IPS-15b (cell line): ENCODE data around the gene RHBDF1.

Experiments
- H3K27me3 ChIP-seq: one replicate; pipeline ENCODE4 v1.6.1; 2013; ENCODE audit warnings: low read length; ENCODE audit not compliant: control insufficient read depth, insufficient read depth
- H3K36me3 ChIP-seq: one replicate; pipeline ENCODE4 v1.6.1; 2013; ENCODE audit warnings: low read length; ENCODE audit not compliant: control insufficient read depth, insufficient read depth
- H3K4me1 ChIP-seq: one replicate; pipeline ENCODE4 v1.6.1; 2013; ENCODE audit warnings: mild to moderate bottlenecking, low read length; ENCODE audit not compliant: control insufficient read depth, insufficient read depth
- H3K4me3 ChIP-seq: one replicate; pipeline ENCODE4 v1.5.1; 2013; ENCODE audit warnings: low read depth, low read length
- H3K9ac ChIP-seq: one replicate; pipeline ENCODE4 v1.6.1; 2013; ENCODE audit warnings: low read depth, mild to moderate bottlenecking, low read length
- H3K9me3 ChIP-seq: one replicate; pipeline ENCODE4 v1.6.1; 2013; ENCODE audit warnings: mild to moderate bottlenecking, low read length; ENCODE audit not compliant: control insufficient read depth, insufficient read depth

The RHBDF1 gene

GRCh38 chr16:78444-79150, 6.2 kb upstream of the RHBDF1 start:
- Histone ChIP-seq H3K4me3 (peak overlapping the region; percentile 81), H3K36me3 (peaks cover 13% of the 10 kb centered on the region), H3K9me3 (no peaks in the 10 kb centered on the region), H3K4me1 (peaks cover 12% of the 10 kb centered on the region), H3K27me3 (no peaks in the 10 kb centered on the region), H3K9ac (peak overlapping the region; percentile 70)

- peak within 1 kb of the TSS; percentile 70 for H3K9ac ChIP-seq
- peaks cover 13% of the 10 kb centered on the region for H3K36me3 ChIP-seq
- peak within 1 kb of the TSS; percentile 81 for H3K4me3 ChIP-seq
- H3K4me1 ChIP-seq = peaks cover 13% of the 10 kb centered on the region
- no peaks in the 10 kb centered on the region for H3K9me3 ChIP-seq
- no peaks in the 10 kb centered on the region for H3K27me3 ChIP-seq
Observed at GRCh38 chr16:77807-78443, 5.5 kb upstream of the RHBDF1 start, which contains the start of gene MPG. TSS of gene MPG (plus strand) at chr16:78225. CDS start at chr16:78310, 85 bp downstream.

GRCh38 chr16:77273-77806, 4.9 kb upstream of the RHBDF1 start:
- Histone ChIP-seq H3K9me3 (no peaks in the 10 kb centered on the region), H3K36me3 (peaks cover 12% of the 10 kb centered on the region), H3K27me3 (no peaks in the 10 kb centered on the region), H3K4me1 (peaks cover 16% of the 10 kb centered on the region), H3K9ac (no peak overlapping the region), H3K4me3 (peak overlapping the region; percentile 43)

GRCh38 chr16:76535-77272, 4.3 kb upstream of the RHBDF1 start:
- H3K4me1 ChIP-seq = peaks cover 16% of the 10 kb centered on the region
- no peaks in the 10 kb centered on the region for H3K9me3 ChIP-seq
- H3K27me3 ChIP-seq = no peaks in the 10 kb centered on the region
- peaks cover 10% of the 10 kb centered on the region for H3K36me3 ChIP-seq
- peak overlapping the region; percentile 43 for H3K4me3 ChIP-seq
- H3K9ac ChIP-seq = peak overlapping the region; percentile 24

- Histone ChIP-seq H3K27me3 (no peaks in the 10 kb centered on the region), H3K36me3 (peaks cover 9% of the 10 kb centered on the region), H3K4me1 (peaks cover 18% of the 10 kb centered on the region), H3K9me3 (no peaks in the 10 kb centered on the region), H3K4me3 (no peak overlapping the region), H3K9ac (no peak overlapping the region)
Observed at GRCh38 chr16:75580-76501, 3.4 kb upstream of the RHBDF1 start.

- H3K9me3 ChIP-seq = no peaks in the 10 kb centered on the region
- peaks cover 7% of the 10 kb centered on the region for H3K36me3 ChIP-seq
- H3K4me1 ChIP-seq = peaks cover 18% of the 10 kb centered on the region
- H3K4me3 ChIP-seq = no peak overlapping the region
- no peaks in the 10 kb centered on the region for H3K27me3 ChIP-seq
- H3K9ac ChIP-seq = peak overlapping the region; percentile 24
Observed at GRCh38 chr16:74747-75334, 2.4 kb upstream of the RHBDF1 start.

GRCh38 chr16:74051-74746, 1.8 kb upstream of the RHBDF1 start:
- H3K36me3 ChIP-seq = peaks cover 3% of the 10 kb centered on the region
- no peak overlapping the region for H3K4me3 ChIP-seq
- peak overlapping the region; percentile 47 for H3K9ac ChIP-seq
- no peaks in the 10 kb centered on the region for H3K9me3 ChIP-seq
- H3K27me3 ChIP-seq = no peaks in the 10 kb centered on the region
- peaks cover 18% of the 10 kb centered on the region for H3K4me1 ChIP-seq

- Histone ChIP-seq H3K4me3 (peak overlapping the region; percentile 79), H3K27me3 (no peaks in the 10 kb centered on the region), H3K9ac (peak overlapping the region; percentile 60), H3K4me1 (peaks cover 16% of the 10 kb centered on the region), H3K36me3 (no peaks in the 10 kb centered on the region), H3K9me3 (no peaks in the 10 kb centered on the region)
Observed at GRCh38 chr16:71540-72401, 660 bp downstream of the RHBDF1 start.

GRCh38 chr16:71210-71539, 1.3 kb downstream of the RHBDF1 start:
- no peaks in the 10 kb centered on the region for H3K9me3 ChIP-seq
- H3K27me3 ChIP-seq = no peaks in the 10 kb centered on the region
- no peaks in the 10 kb centered on the region for H3K36me3 ChIP-seq
- peak overlapping the region; percentile 54 for H3K9ac ChIP-seq
- peak overlapping the region; percentile 79 for H3K4me3 ChIP-seq
- peaks cover 11% of the 10 kb centered on the region for H3K4me1 ChIP-seq

- H3K4me1 ChIP-seq = peaks cover 6% of the 10 kb centered on the region
- no peaks in the 10 kb centered on the region for H3K9me3 ChIP-seq
- H3K9ac ChIP-seq = no peak overlapping the region
- H3K27me3 ChIP-seq = no peaks in the 10 kb centered on the region
- H3K4me3 ChIP-seq = no peak overlapping the region
- peaks cover under 1% of the 10 kb centered on the region for H3K36me3 ChIP-seq
Observed at GRCh38 chr16:69181-69580, 3.2 kb downstream of the RHBDF1 start.
